ENCODE results near the gene NXPH2.
A peak's percentile ranks its signal among the peaks of the same experiment; 100 is the strongest.

NXPH2 gene

DNA sequence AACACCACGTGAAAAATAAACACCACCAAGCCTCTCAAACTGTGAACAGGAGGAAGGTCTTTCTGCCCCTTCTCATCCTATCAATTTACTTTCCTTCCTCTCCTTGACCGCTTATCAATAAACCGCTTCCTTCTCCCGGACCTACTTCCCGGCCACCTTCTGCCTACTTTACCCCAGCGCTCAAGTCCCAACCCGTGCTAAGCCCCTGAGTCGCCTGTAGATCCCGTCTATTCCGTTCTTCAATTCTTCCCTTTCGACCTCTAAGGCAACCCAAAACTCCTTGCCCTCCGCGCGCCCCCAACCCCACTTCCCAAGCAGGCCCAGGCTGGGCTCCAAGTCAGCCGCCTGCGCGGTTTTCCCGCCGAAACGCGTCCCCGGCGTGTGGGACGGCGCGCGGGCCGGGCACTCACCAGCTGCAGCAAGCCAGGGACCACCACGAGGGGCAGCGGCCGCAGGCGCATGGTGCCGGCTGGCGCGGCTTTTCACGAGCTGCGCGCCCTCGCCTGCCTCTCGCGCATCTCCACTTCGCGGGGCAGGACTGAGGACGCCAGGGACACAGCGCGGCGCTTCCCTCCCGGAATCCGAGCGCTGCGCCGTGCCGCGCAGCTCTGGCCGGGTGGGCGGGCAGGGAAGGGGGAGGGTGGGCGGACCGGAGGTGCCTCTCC, at the start of gene NXPH2:
Gene NXPH2 (minus strand): TSS at position 610 of the 665 bp plus-strand sequence. CDS start 149 bp downstream, at position 461.
- no peak for DNase-seq

DNA sequence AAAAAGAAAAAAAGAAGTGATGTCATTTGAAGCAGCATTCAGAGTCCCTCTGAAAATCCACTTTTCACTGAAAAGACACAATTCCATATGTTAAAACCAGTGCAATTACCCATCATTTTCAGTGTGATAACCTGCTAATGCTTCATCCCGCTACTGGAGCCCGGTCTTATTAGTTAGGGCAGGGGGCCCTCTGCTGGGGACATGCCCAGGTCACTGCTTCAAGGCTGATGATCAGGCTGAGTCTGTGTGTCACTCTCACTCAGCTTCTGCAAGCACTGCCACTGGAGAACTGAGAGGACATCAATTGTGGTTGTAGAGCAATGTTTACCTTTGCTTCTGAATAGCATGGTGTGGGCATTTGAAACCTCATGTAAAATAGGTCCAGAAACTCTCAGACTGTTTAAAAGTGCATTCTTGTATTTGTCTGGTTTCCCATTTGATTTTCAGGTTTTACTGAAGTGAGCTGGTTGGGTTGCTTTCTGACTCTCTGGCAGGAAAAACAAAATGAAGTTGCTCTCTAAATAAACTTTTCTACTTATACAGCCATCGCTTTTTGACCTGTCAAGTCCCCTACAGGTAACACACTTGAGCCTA, 49.2 kb upstream of the NXPH2 start:
- DNase-seq = peak; percentile 3 to 51

DNA sequence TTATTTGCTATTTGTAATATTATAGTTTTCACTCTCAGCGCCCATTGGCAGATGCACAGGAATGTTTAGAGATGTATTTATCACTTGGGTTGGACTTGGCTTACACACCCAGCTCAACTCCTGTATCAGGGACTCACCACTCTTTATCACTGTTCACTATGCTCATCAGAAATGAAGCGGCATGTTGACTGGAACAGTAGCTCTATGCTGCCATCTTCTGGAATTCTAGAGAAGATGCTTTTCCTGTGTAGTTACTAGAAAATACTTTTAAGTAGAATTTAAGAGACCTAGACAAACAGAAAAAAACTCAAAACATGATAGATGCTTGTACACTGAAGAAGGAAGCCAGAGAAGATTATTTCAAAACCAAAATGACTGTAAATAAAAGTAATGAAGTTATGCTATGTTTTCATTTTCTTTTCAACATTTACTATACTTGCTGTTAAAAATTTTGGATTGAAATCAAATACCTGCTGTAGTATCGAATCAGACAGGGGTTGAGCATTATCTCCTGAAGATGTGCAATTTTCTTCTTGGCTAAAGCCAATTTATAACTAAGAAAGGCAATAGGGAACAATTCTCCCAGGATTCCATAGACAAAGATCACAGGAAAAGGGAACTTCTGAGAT, 47.4 kb upstream of the NXPH2 start:
- peak; percentile 39 to 41 for DNase-seq

DNA sequence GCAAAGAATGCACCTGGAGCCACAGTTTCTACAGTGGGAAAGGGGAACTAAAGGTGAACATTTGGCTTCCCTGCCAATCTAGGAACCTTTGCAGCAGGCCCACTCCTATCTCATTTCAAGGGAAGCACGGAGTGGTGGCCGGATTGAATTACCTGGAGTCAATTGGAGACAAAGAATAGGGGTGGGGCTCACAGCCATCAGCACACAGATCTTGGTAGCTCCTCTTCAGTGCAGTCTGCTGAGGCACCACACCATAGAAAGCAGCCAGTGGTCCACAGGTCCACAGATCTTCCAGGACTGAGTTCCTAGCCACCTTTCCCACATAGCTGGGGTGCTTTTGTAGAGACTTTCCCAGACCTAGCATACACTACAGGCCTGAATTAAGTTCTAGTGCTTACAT, 43.5 kb upstream of the NXPH2 start:
- DNase-seq = no peak

DNA sequence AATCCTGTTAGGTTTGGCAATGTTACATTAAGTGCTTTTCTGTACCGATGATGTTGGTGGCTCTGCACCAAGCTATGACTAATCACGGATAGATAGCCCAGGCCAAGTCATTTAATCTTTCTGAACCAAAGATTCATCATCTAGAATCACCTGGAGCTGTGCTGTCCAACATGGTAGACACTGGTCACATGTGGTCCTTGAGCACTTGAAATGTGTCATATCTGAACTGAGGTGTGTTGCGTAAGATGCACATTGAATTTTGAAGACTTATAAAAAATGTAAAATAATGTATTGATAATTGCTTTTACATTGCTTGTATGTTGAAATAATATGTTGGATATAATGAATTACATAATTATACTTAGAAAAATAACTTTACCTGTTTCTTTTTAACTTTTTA, 39.8 kb upstream of the NXPH2 start:
- DNase-seq = no peak

DNA sequence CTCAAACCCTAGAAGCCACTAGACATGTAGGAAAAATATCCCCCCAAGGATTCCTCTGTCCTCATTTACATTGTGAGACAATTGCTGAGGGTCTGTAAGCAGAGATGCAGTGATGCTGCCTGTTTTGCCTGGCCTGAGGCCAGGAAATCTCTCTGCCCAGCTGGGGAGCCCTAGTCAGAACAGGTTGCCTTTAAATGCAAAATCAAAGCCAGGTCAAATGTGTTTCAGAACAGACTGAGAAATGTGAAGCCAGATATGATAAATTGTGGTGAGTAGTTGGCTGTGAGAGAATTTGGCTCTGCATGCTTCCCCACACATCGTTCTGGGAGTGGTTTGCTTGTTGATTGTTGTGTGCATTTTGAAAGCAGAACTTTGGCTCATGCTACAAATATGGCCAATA, 38.4 kb upstream of the NXPH2 start:
- DNase-seq = no peak

DNA sequence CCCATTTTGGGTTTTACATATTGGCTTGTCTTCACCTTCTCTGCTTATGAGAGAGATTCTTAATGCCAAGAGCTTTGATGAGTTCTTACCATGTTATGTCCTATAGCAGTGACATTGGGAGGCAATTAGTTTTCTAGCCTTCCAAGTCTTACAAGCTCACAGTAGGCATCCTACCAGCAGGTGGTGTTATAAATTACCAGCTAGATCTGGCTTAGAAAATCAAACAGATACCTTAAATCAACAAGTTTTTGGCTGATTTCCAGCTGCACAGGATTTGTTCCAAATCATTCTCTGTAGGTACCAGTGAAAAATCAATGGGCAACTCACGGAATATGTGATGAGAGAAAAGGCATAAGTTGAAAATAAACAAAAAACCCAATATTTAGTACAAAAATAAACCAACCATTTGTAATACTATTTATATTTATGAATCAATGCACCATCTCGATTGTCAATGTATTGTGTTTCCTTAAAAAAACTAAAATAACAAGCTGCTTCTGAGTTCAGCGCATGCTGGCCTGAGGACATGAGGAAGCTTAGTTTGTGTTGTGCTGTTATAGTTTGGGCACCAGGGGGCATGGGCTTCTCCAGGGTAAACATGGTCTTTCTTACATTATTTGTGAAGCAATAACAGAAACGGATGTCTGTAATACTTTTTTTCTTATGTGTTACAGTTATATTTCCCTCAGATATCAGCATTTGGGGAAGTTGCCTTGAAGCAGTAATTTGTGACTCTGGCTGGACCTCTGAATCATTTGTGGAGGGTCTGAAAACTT, 34.1 kb upstream of the NXPH2 start:
- DNase-seq = no peak

DNA sequence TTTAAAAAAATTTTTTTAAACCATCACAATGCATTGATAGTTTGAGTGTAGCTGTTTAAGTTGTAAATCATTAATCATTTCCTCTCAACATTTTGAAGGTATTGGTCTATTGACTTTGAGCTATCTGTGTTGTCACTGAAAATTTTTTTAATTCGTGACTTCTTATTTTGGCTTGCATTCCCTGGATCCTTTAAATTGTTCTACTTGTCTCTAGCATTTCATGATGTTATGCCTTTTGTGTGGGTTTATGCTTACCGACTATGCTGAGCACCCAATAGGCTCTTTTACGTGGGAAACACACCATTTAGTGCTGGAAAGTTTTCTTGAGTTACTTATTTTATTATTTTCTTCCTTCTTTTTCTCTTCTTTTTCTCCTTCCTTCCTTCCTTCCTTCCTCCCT, 31.2 kb upstream of the NXPH2 start:
- DNase-seq = no peak

DNA sequence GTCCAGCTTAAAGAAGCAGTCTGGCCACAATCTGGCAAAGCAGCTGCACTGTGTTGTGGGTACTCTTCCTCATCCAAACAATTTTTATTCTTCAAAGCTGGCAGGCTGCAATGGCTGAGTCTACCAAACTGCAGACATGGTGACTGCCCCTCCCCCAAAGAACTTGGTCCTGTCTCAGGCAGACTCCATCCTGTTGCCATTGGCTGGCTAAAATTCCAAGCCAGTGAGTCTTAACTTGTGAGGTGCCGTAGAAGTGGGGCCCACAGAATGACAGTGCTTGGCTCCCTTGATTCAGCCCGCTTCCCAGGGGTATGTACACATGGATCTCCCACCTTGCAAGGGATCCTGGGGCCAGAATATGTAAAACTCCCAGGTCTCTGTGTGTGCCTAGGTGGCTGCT, 14.5 kb upstream of the NXPH2 start:
- DNase-seq = no peak

DNA sequence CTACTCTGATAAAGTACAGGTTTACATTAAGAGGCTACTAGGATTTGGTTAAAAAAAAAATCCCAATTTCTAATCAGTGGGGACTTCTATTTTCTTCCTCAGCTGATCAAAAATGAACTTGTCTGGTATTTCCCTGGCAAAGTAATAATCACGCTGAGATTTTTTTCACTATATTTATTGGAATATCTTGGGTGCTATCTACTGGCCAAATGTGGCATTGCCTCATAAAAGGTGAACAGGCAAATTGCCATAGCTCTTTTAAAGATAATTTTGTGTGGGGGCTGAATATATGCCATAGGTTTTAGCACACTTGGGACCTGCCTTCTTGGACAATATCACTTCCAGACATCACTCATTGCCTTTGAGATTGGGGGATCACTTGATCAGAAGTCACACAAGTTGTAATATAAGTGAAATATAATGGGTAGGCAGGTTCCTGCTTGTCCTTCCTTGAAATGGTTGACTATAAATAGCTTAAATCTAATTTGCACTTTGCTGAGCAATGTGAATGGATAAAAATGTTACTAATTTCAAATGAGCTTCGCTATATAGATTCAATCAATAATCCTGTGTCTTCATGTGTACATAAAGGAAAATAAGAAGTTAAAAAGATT, 7.0 kb upstream of the NXPH2 start:
- DNase-seq = peak in 1 of 2 experiments; percentile 7

DNA sequence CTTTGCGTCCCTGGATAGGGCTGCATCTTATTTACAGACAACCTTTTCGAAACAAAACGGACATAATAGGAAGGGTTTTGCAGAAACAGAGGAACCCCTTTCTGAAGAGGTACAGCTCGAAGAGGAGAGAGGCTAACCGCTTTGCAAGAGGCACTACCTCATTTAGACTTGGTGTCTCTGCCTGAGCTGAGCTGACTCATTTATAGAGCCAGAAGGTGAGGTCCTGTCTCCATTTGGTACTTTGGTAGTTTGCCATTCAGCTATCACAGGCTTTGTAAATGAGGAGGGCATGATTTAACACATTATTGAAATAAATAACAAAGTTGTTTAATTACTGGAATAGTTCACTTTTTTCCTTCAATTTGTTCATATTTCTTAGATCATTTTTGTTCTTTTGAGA, 2.2 kb upstream of the NXPH2 start:
- DNase-seq = no peak

DNA sequence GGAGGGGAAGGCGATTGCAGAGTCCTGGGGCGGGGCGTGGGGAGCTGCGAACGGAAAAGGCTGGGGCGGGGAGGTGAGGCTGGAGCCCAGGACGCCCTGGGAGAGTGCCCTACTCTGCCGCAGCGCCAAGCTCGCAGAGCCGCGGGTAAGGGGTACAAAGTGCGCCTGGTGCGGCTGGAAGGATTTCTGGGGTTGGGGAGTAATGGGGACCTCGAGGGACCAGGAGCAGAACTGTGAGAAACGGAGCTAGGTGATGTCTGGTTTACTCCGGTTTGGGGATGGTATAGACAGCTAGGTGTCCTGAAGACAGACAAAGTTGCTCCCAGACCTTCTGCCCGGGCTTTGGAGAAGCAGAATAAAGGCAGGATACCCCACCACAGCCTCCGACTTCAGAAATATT, 718 bp upstream of the NXPH2 start:
- no peak for DNase-seq

DNA sequence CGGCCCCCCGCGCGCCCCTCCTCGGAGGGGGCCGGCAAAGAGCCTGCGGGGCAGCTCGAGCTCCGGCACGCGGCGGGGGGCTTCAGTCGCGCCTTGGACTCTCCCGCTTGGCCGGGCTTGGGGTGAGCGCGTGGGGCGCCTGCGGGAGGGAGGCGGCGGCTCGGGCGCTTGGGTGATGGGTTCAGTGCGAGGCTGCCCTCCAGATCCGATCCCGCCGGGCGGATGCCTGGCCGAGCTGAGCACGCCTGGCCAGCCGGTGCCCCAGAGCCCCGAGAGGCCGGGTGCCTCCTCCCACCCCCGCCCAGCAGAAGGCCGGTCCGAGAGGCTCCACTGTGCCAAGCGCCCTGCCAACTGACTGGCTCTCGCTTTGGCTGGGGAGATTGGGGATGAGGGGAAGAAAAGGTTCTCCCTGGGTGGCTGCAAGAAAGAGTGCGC, 273 bp upstream of the NXPH2 start:
- no peak for DNase-seq

DNA sequence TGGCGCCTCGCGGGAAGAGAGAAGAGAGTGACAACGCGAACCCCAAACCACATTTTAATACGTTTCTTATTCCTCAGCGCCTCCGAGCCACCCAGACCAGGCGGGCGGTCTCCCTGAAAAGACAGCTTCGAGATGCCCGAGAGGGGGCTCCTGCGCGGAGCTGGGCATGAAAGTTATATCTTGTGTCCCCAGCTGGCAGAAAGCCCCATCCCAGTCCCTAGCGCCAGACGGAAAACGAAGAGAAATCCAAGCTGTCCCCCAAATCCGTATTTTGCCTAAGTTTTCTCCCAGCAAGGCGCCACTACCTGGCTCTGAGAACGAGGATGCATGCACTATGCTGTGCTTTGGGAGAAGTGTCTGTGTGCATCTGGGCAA, 797 bp downstream of the NXPH2 start:
- DNase-seq = no peak

DNA sequence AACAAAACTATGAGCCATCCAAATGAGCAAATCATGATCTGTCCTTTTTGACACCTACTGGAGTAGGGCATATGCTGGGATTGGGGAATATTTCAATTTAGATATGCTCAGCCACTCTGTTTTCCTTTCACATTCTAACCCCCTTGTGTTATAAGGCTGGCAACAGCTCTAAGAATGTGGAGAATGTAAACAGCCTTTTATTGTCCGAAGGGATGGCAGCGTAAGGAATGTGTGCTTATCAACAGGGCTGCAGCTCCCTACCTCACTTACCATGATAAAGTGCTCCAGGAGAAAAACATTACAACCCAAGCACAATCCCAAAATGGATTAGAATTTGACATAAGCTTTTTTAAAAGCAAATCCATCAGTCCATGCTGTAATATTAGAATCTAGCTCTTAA, 2.2 kb downstream of the NXPH2 start:
- DNase-seq = no peak

DNA sequence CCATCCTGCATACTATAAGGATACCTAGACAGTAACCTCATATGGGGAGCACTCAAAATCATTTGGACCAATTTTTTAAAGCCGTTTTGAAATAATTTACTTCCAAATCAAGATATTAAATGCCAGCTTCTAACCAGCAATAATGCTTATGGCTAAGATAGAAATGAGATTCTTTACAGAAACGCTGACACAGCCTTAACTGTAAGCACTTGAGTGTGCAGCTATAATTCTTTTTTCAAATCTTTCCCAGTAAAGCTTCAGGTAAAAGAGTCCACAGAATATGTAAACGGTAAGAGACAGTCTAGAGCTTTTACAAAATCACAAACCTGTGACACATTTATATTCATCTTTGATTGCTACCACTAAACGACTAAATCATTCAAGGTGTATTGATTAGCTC, 4.5 kb downstream of the NXPH2 start:
- no peak for DNase-seq

DNA sequence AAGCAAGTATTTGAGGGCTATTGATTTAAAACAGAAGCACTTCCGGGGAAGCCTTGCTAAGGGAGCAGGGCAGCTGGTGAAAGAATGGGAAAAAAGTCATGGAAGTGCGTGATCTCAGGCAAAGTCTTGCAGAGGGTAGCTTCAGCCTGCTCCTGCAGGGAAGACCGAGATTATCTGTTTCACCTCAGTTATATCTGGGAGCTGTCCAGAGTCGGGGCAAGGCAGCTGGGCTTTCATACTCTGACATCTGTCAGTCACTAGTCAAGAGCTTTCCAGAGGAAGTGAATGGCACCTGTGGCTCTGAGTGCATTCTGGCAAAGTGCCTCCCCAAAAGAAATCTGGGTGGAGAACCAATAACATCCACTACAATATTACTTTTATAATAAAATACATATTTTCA, 8.7 kb downstream of the NXPH2 start:
- DNase-seq = no peak

DNA sequence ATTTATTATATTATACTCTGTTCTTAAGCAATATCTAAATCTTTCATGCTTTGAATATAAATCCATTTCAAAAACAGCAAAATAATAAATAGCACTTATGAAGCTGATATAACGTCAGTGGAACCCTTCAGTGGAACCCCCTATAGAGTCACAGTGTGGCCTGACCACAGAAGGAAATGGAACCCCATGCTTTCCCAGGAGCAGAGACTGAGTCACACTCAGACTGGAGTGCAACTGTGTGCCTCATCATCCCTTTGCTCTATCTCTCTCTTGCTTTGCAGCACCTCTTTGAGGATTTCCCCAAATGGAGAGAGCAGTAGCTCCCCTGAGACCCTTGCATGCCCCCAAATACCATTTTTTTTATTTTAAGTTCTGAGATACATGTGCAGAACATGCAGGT, 13.1 kb downstream of the NXPH2 start:
- DNase-seq = no peak

DNA sequence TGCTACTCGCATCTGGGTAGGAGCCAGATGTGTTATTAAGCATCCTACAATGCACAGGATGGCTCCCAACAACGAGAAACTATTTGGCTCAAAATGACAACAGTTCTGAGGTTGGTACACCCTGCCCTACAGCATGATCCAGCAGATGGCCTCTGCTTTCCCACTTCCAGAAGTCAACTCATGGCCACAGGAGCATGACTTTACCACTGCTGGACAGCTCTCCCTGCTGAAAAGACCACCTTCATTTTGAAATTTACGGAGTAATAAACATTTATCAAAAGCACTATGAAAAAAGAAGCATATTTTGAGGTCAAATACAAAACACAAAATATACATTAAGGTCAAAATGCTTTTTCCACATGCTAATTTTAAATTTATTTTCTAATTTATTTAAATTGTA, 13.7 kb downstream of the NXPH2 start:
- DNase-seq = no peak

DNA sequence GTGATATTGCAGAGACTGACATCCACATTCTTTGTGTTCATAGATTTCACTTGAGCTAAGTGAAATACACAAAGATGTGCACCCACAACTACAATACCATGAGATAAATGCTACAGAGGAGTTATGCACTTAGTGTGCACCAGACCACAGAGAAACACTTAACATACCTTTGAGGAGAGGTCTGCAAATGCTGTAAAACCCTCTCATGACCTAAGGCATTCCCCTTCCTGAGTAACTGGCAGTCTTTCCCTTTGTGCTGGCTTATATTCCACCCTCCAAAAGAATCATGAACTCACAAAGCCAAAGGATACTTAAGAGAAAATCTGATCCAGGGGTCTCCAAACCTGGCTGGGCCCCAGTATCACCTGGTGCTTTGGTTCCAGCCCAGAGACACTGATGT, 16.2 kb downstream of the NXPH2 start:
- DNase-seq = no peak

DNA sequence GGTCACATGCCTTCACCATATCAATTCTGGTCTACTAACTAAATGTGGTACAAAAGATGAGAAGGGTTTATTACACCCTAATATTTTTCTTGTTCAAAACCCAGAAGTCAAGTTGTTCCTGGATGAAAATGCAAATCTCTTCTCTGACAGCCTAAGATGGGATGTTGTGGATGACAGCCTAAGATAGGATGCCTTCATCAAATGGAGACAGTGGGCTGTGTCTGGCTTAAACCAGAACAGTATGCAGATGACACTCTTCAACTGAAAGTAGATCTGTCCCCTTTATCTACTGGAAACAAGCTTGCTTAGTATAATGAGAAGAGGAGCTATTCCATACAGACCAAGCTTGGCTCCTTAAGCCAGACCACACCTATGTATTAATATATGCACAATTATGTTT, 17.7 kb downstream of the NXPH2 start:
- DNase-seq = no peak

DNA sequence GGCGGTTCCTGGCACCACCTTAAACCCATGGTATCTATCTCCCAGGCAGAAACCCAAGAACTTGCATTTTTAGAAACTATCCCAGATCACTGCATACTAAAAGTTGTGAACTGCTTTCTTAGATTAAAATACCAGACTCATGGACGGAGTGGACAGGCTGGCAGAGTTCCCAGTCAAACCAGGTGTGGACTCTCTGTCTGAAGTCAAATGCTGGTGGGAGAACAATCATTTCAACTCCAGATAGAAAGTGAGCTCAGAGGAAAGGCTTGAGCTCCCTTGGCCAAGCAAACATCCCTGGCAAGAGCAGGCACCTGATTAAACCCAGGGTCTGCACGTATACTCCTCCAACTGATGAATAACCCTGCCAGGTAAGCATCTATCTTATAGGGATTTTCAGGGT, 19.5 kb downstream of the NXPH2 start:
- DNase-seq = no peak

DNA sequence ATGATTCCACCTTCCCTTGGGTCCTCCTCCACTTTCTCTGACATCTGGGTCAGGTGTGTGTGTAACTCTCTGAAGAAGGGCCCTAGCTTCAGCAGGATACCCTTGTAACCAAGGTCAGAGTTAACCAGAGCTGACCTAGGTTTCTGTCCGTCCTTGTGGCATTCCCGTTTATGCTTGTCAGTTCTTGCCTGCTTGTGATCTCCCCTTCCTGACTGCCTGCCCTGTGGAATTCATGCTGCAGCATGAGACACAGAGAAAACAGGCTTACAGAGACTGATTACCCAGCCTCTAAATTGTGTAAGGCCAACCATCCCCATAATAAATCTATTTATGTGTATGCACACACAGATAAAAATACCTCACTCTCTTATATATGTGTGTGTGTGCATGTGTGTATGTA, 22.8 kb downstream of the NXPH2 start:
- no peak for DNase-seq
